GM18519 (cell line): ENCODE measurements around the gene CCDC71L.

ENCODE experiments used
- ATAC-seq: cut with Tn5 transposase; IDR thresholded peaks from one replicate; pipeline ENCODE4 v1.9.1; 2021; ENCODE audit warnings: mild to moderate bottlenecking, moderate library complexity; ENCODE audit not compliant: unreplicated experiment, low FRiP score

The CCDC71L gene

DNA sequence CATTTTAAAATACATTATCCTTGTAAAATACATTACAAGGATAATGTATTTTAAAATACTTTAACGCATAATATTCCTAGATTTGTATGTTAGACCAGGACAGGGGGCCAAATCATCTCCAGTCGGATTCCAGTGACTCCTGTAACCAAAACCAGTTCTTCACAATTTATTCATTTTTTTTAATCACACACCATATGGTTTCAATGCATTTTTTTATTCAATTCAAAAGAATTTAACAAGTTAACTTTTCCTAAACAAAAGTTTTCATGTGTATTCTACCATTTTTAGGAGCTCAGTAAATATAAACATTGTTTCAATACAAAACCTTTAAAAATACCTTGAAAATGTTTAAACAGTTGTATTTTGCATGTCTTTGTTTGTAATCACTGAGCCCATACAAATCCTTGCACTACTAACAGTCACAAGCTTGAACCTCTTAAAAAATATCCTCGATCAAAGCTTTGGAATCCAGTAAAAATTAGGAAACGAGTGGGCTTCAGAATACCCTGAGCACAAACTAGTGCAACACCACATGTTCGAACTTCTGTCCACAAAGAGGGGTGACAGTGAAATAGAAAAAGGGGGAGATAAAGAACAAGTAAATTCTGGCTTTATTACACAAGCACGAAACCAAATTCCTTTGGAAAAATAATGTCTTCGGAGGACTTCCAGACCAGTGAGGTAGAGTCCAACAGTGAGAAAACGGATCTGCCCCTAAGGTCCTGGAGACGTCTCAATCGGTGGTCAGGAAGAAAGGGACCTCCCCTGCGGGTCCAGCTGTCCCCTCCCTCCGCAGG, 1.6 kb downstream of the CCDC71L start:
- ATAC-seq = no peak

DNA sequence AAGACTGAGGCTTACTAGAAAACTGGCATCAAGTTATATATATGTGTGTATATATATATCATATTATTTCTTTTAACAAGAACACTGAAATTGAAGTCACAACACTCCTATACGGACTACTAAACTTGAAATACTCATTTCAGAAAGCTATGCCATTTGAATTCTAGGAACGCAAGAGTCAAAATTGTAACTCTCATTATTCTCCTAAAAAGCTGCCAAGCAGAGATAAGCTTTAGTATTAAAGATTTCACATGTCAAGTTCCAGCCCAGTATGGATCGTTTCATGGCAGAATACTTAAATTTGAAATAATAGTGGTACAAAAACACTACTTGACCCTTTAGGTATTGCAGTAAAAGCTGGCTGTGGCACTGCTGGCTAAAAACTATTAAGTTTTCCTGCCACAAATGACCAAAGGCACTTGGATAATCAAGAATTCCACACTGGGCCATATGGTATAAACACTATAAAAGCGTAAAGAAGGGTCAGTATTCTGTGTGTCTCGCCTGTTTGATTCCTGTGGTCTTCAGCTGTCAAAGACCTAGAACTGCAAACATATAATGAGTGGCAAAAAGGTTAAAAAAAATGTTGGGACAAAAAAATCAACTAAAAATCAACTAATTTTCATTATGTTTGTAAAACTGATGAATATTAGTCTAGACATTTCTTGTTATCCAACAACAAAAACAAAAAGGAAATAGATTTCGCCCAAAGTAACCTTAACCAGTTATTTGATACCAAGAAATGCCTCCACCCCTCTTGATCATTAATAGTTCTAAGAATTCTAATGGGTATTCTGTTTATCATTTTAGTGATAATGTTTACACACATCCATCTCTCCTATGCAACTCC, 2.4 kb downstream of the CCDC71L start:
- ATAC-seq = no peak

DNA sequence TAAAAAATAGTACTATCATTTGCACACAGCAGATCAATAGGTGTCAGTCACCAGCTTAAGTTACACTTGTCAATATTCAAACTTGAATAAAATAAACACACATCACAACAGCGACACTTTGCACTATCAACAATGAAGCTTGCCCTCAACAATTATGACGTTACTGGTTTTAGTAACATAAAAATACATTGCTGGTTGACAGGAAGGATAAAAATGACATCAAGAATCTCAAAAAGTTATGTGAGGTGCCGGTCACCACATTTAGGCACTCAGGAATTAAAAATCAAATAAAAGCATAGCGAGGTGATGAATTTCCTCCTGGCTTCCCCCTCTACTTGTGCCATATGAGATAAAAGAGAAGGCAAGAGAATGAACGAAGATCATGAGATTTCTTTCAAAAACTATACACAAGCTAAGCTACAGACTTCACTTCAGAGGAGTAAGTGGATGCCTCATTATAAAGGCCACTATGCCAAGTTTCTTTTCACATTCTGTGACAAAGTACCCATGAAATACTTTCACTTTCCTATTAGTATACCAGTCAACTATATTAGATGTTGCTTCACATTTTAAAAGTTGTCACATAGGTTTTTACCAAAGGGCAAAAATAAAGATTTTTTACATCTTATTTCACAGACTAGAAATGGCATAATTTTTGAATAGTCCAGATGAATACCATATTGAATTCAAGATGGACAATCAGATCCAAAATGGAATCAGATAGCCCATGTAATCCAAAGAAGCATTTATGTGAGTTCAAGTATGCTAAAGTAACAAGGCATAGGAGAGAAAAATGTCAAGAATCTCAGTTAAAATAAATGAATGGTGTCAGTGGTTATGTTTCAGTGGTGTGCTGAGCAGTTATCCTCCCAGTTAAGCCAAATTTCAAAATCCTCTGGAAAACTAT, 3.6 kb downstream of the CCDC71L start:
- ATAC-seq = no peak

DNA sequence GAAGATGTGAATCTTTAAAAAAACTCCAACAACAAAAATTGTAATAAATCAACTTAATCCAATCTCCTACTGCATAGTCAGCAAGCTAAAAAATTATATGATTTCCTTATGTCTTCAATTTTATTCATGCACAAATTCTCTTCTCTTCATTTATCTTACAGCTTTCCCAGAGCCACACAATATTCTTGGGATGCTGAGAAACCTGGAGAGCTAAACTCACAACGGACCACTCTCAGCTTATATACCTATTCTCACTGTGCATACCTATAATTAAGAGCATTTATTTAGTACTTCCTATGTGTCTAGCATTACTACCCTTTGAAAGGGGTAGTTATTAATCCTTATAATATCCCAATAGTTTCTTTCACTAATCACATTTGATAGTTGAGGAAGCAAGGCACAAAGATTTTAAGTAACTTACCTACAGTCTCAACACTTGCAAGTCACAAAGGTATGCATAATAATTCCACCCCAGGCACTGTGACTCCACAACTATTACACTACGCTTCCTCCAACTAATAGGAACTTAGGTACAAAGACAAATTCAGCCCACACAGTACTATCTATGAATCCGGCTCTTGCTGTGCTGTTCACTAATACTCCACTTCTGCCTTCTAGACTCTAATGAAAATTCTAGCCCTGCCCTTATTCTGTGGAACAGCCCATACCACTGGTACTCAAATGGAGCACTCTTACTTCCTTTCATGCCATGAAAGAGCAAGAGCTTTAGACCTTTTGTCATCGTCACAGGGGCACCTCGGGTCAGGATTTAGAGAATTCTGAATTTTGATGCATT, 5.1 kb downstream of the CCDC71L start:
- ATAC-seq = no peak

DNA sequence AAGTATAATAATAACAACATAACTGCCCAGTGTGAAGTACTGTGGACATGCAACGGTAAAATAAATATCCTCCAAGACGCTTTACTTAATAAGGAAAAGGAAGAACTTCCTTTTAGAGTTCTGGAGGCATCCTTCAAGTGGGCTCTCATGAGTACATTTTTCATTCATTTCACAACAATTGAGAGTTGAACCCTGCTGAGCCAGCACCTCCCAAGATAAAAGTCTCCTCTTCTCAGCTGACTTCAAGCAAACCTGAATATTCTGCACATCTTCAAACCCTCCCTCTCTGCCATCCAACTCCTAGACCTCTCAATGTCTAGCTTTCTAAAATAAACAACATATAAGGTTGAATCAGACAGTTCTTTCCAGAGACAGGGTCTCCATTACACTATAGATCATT, 7.5 kb downstream of the CCDC71L start:
- ATAC-seq = no peak

DNA sequence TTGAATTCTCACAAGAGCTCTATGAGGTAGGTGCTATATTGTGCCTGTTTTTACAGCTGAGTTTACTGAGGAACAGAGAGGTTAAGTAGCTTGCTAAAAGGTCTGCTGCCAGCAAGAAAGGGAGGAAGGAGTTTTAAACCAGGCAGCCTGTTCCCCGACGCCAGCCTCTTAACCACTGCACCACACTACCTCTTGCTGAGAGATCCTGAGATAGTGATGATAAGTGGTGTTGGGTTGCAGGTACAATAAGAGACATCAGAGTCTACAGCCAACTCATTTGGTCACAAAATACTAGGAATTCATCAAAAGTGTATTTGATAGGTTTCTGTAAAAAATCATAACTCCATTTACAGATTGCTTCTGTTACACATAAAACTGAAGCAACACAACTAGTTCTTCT, 8.0 kb downstream of the CCDC71L start:
- ATAC-seq = no peak

DNA sequence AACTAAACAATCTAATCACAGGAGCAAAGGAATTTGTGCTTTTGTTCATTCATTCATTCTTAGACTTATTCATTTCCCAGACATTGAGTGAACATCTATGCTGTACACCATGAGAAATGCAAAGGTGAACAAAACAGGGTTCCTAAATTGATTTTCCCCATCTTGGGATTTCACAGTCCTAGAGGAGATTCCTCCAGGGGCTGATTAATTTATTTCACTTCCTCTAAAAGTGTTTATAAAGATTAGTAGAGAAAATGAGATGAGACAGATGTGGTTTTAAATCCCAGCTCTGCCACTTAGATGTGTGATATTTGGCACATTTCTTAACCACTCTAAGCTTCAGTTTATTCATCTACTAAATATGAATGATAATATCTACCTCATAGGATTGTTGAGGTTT, 8.9 kb downstream of the CCDC71L start:
- ATAC-seq = no peak

DNA sequence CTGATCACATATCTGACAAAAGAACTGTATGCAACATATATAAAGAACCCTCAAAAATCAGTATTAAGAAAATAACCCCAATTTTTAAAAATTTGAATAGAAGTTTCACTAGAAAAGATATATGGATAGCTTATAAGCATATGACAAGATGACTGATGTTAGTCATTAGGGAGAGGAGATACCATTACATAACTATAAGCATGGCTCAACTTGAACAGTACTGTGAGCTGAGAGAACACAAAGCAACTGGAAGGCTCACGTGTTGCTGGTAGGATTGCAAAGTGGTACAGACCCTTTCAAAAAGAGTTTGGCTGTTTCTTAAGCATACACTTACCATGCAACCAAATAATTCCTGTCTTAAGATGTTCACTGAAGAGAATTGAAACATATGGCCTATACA, 14.7 kb downstream of the CCDC71L start:
- no peak for ATAC-seq

DNA sequence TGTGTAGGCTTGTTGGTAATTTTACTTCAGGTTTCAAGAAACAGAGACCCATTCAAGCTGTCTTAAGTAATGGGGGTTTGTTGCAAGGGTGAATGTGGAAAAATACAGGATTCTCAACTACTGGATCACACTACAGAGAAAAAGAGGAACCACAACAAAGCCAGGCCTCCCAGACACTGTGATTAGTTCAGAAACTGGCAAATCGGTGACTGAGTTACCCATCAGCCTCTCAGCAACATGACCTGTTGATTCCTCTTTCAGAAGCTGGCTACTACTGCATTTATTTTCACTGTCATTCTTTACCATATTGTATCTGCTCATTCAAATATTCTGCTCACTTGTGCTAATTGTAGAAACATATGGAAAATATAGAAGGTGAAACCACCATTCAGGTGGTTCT, 16.0 kb downstream of the CCDC71L start:
- ATAC-seq = no peak

DNA sequence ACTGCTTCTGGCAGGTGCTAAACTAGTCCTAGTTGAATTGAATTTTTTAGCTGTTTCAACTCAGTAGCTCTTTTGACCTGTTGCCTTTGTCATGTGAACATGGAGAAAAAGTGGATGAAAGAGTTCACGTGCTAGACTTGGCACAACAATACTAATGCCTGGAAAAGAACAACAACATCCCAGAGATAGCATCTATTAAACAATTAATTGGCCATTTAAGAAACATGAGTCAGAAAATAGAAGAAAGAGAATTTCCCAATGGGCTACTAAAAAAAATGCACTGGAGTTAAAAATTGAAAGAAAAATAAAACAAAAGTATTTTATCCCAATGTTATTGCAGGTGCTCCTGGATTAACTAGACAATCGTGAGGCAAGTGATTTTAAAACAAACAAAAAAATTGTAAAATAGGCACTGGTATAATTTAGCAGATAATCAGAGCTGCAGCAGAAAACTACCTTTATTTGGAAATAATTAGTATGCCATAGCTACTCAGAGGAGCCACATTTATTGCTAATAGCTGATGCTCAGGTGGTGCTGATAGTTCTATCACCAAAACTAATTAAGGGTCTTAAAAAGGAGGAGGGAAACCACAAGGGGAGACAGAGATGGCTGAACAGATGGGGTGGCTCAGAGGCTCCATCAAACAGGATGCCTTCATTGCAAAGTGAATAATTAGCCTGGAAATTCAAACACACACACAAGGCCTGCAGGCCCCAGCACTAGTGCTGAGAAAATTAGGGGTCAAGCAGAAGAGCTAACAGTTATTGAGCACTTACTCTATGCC, 17.6 kb downstream of the CCDC71L start:
- ATAC-seq = no peak

DNA sequence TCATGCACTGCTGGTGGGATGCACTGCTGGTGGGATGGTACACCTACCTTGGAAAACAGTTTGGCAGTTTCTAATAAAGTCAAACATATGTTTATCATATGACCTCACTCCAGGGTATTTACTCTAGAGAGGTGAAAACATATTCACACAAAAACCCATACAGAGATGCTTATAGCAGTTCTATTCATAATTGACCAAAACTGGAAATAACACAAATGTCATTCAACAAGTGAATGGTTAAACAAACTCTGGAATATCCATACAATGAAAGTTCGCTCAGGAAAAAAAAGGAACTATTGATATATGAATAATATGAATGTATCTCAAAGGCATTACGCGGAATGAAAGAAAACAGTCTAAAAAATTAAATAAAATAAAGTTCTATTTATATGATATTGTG, 19.5 kb downstream of the CCDC71L start:
- no peak for ATAC-seq

DNA sequence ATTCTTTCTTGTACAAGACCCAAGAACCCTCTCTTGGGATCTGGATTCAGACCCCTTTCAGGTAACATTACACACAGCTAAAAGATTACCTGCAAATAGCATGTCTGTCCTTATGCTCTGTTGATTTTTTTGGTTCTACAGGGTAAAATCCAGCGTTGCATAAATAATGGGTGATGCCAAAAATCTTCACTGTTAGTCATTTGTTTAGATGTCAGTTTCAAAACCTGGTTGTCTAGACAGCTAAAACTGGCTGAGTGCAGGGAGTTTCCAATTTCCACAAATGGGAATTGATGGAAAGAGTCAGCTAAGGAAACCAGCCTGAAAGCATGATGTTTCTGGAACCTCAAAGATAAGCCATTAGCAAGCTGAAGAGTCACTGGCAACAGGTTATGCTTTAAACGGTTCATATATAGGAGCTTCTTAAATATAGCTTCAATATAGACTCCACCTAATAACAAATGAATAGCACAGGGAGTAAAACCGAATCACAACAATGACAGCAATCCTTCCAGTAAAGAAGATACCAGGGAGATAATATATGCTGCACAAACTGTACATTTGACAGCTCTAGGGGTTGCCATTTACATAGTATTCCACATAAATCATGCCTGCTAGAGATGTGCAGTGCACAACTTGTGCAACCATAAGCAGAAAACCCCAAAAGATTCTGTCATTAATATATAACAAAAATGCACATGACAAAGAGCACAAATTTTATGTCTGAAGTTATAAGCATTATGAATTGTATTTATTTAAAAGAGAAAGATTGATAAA, 20.4 kb downstream of the CCDC71L start:
- no peak for ATAC-seq

DNA sequence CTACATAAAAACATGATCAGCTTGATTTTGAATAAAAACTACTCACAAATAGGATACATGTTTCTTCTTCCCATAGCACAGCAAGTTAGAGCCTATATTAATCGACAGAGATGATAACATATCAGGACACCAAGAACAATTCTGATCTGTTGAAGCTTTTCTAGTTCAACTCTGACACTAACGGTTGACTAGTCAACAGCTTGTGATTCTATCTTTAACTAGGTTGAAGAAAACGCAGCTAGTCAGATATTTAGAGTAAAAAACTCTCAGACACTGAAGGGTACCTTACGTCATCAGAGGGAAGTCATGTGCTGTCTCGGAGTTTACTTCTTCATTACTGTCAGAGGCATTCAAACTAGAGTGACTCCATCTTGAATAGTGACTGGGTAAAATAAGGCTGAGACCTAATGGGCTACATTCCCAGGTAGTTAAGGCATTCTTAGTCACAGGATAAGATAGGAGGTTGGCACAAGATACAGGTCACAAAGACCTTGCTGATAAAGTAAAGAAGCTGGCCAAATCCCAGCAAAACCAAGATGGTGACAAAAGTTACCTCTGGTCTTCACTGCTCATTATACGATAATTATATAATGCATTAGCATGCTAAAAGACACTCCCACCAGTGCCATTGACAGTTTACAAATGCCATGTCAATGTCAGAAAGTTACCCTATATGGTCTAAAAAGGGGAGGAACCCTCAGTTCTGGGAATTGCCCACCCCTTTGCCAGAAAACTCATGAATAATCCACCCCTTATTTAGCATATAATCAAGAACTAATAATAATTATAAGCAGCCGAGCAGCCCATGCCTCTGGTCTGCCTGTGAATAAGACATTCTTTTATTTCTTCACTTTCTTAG, 21.3 kb downstream of the CCDC71L start:
- no peak for ATAC-seq

DNA sequence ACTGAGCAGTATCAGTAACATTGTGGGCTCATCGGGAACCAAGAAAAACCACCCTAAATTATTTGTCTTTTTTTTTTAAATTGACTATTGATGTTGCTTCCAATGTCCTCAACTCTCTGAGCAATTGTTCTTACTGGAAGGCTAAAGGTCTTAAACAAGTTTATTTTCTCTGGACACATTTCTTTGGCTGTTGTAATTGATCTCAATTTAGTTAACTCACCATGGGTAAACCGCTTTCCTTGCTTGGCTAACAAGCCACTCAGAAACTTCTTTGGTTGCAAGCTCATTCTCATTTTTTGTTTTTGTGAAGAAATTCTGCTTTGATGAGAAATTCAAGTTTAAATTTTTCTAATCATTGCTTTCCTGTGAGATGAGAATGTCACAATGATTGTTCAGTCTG, 25.5 kb downstream of the CCDC71L start:
- no peak for ATAC-seq

DNA sequence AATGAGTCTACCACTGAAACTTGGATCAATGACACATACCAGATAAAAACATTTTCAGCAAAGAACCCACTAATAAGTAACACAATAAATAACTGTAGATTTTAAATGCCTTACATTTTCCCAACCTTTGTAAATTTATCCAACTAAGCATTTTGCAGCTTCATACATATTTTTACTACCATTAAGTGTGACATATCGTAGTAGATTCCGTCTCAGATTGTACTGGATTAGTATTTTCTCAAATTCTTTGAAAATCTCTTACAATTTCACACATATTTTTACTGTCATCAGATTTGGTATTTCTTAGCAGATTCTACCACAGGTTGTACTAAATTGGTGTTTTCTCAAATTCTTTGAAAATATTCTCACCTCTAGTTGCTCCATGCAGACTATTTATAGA, 26.0 kb downstream of the CCDC71L start:
- no peak for ATAC-seq

DNA sequence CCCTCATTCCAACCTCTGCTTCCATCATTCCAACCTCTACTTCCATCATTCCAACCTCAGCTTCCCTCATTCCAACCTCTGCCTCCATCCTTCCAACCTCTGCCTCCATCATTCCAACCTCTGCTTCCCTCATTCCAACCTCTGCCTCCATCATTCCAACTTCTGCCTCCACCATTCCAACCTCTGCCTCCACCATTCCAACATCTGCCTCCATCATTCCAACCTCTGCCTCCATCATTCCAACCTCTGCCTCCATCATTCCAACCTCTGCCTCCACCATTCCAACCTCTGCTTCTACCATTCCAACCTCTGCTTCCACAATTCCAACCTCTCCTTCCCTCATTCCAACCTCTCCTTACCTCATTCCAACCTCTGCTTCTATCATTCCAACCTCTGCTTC, 30.3 kb downstream of the CCDC71L start:
- no peak for ATAC-seq

DNA sequence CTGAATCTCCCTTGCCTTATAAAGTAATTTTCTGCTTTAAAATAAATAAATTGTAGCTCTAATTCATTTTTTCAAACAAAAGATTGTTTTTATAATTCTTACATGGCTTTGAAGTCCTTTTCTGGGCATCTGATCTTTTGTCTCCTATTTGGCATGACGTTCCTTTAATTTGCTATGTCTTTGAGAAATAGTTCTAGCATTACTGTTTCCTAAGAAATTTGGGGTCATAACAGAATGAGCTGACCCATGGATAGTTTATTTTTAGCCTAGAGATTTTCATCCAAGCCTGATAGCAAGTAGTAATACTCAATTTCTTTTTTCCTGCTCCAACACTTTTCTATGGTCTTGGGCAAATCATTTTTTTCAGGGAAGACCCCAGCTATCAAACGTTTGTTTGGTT, 31.4 kb downstream of the CCDC71L start:
- no peak for ATAC-seq
